ENCODE measurements around the gene GPR3. TPM values are rescaled to one million over a fixed set of nuclear protein-coding genes. Genes with fewer than 3 reads are reported as not detected.

The GPR3 gene
- total and polyA plus RNA-seq, 2 of the 13 experiments (the other 11 are each of a cell fraction or from before 2014, with no cell fraction given): 1.00 to 2.6 TPM

DNA sequence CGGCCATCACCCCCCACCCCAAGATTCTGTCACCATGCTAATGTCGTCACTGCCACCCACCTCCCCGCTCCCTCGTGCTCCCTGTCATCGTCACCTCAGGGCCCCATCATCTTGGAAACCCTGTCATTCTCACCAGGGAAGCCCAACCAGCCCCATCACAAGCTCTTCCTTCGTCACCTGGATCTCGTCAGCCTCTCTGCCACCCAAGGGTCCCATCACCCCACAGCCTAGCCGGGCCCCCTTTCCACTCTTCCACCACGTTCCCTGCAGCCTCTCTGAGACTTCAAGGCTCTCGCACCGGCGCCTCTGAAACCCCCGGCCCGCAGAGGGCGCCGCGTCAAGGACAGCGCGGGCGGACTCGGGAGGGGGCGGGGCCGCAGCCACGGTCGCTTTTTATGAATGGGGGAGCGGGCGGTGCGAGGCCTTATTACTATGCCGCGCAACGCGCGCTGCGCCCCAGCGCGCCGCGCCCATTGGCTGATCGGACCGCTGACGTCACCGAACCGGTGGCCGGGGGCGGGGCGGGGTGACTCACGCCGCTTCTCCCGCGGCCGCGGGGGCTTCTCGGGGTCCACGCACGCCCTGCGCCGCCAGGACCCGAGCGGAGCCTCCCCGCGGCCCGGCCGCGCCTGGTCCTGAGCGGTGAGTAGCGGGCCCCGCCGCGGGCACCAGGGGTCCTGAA, at the start of gene GPR3 (continued):
- TF ChIP-seq NFAT5 (CRISPR knock-in tag; IDR thresholded peaks at IDR 0.05) (no peak), ZNF530 (CRISPR knock-in tag; IDR thresholded peaks at IDR 0.05; ENCODE audit: low read depth) (no peak), ESRRA (CRISPR knock-in tag; IDR thresholded peaks at IDR 0.05; ENCODE audit: low read depth) (peak; percentile 71; the same call in 1 of the 2 replicates), KLF16 (CRISPR knock-in tag; IDR thresholded peaks at IDR 0.05) (peak in 1 of 2 experiments; percentile 51; a peak in 1 of 4 replicates), ZNF747 (CRISPR knock-in tag; IDR thresholded peaks at IDR 0.05; ENCODE audit: borderline replicate concordance) (no peak), ZNF318 (CRISPR knock-in tag; IDR thresholded peaks at IDR 0.05) (0 out of 2 replicates have a peak, but pooled peaks have one; percentile 37), ZNF878 (CRISPR knock-in tag; IDR thresholded peaks at IDR 0.05) (peak; percentile 50; the same call in 1 of the 2 replicates), MTF1 (CRISPR knock-in tag; IDR thresholded peaks at IDR 0.05) (no peak), HMGXB4 (CRISPR knock-in tag; IDR thresholded peaks at IDR 0.05; ENCODE audit: borderline replicate concordance in 1 of 2, low read depth in 1 of 2) (peak; percentile 52 to 63; a peak in 3 of 4 replicates), ZFP82 (CRISPR knock-in tag; IDR thresholded peaks at IDR 0.05; ENCODE audit: borderline replicate concordance) (0 out of 2 replicates have a peak, but pooled peaks have one; percentile 35), TBX2 (CRISPR knock-in tag; IDR thresholded peaks at IDR 0.05; ENCODE audit: borderline replicate concordance) (0 out of 2 replicates have a peak, but pooled peaks have one; percentile 45), MXI1 (IDR thresholded peaks at IDR 0.05; ENCODE audit: borderline replicate concordance, low read depth, low read length) (peak; percentile 64; the same call in 1 of the 3 replicates)
